OCI-LY7 (cell line): ENCODE results near the gene SLC25A47. TPM values are rescaled to one million over a fixed set of nuclear protein-coding genes. Genes with fewer than 3 reads are reported as not detected.

Experiments used
- BruUV-seq: library from RNA; stranded (reverse); fragments of 400-500 nt; replicated peaks from 2 replicates; lab custom pipeline; 2021; lab: Mats Ljungman, UMichigan
- CTCF ChIA-PET: fragments of 300-600 bp; sonication (Branson Sonifier 250); formaldehyde crosslinking; loops from one replicate; lab custom pipeline; 2022; ENCODE audit warnings: antibody characterized with exemption; ENCODE audit not compliant: unreplicated experiment; lab: Charles Lee
- POLR2A ChIA-PET: fragments of 300-600 bp; sonication (Branson Sonifier 250); formaldehyde crosslinking; loops from one replicate; lab custom pipeline; 2022; ENCODE audit warnings: antibody characterized with exemption; lab: Charles Lee
- DNase-seq: peaks from one replicate; pipeline ENCODE4 v3.0.0-alpha.2; 2015; ENCODE audit warnings: low spot score
- H2AFZ ChIP-seq: fragments of 200-600 bp; sonication (generic), shearing (Covaris generic); 2 replicates; pipeline ENCODE4 v1.6.1; 2014; ENCODE audit warnings: mild to moderate bottlenecking, antibody characterized with exemption, low read length, moderate library complexity
- H3K27ac ChIP-seq: fragments of 200-600 bp; sonication (generic); 2 replicates; pipeline ENCODE4 v1.5.1; 2014; ENCODE audit warnings: mixed run types, low read depth, mild to moderate bottlenecking, moderate library complexity, low read length, inconsistent platforms; ENCODE audit not compliant: poor library complexity, severe bottlenecking
- H3K36me3 ChIP-seq: fragments of 200-600 bp; sonication (generic); 2 replicates; pipeline ENCODE4 v1.6.1; 2014; ENCODE audit warnings: mild to moderate bottlenecking, antibody characterized with exemption, low read length, moderate library complexity, mixed read lengths; ENCODE audit not compliant: insufficient read depth
- H3K4me1 ChIP-seq: fragments of 200-600 bp; sonication (generic); 2 replicates; pipeline ENCODE4 v1.5.1; 2014; ENCODE audit warnings: mild to moderate bottlenecking, low read length; ENCODE audit not compliant: insufficient read depth, poor library complexity, severe bottlenecking
- H3K4me2 ChIP-seq: fragments of 200-600 bp; sonication (generic); 2 replicates; pipeline ENCODE4 v1.6.1; 2014; ENCODE audit warnings: mild to moderate bottlenecking, low read length
- H3K4me3 ChIP-seq: fragments of 200-600 bp; sonication (generic); 2 replicates; pipeline ENCODE4 v1.5.1; 2014; ENCODE audit warnings: mild to moderate bottlenecking, low read depth, low read length; ENCODE audit not compliant: poor library complexity, severe bottlenecking
- H3K79me2 ChIP-seq: fragments of 200-600 bp; sonication (generic); 2 replicates; pipeline ENCODE4 v1.6.1; 2016; ENCODE audit warnings: low read depth, mild to moderate bottlenecking, low read length, moderate library complexity, mixed read lengths; ENCODE audit not compliant: insufficient read depth
- H3K9me2 ChIP-seq: fragments of 200-600 bp; sonication (generic); 2 replicates; pipeline ENCODE4 v1.6.1; 2016; ENCODE audit warnings: mild to moderate bottlenecking, low read length, mixed read lengths; ENCODE audit not compliant: insufficient read depth
- H3K9me3 ChIP-seq: fragments of 200-600 bp; sonication (generic); 2 replicates; pipeline ENCODE4 v1.6.1; 2014; ENCODE audit warnings: mild to moderate bottlenecking, mixed run types, low read length, mixed read lengths
- H4K20me1 ChIP-seq: fragments of 200-600 bp; sonication (generic); 2 replicates; pipeline ENCODE4 v1.6.1; 2014; ENCODE audit warnings: mild to moderate bottlenecking, antibody characterized with exemption, low read length, moderate library complexity, mixed read lengths; ENCODE audit not compliant: insufficient read depth
- CTCF ChIP-seq: fragments of 200-600 bp; sonication (generic); conservative IDR thresholded peaks from 2 replicates; pipeline ENCODE4 v1.5.1; 2014; ENCODE audit warnings: mild to moderate bottlenecking, antibody characterized with exemption, low read length, moderate library complexity, mixed read lengths
- EZH2phosphoT487 ChIP-seq: fragments of 200-600 bp; sonication (generic); IDR thresholded peaks from 2 replicates; pipeline ENCODE4 v1.6.1; 2018; ENCODE audit warnings: low read depth, borderline replicate concordance, mild to moderate bottlenecking, mixed run types, antibody characterized with exemption, low read length, moderate library complexity, mixed read lengths
- intact Hi-C: fragments of 100-400 bp; cut with micrococcal nuclease; formaldehyde crosslinking; loops from one replicate; pipeline ENCODE4 v1.10.0; 2022; ENCODE audit not compliant: unreplicated experiment
- total RNA-seq, 2 experiments: library from RNA; depleted of rRNA in 1 of 2; stranded (reverse); fragments of >200 nt in 1 of 2; shearing (Covaris generic) in 1 of 2; gene quantifications; 2 replicates each; pipeline ENCODE4 v1.2.3, GENCODE V29; 2014 to 2022

SLC25A47 gene
- total RNA-seq, 2 experiments from 2014 or later: 0.44 TPM; not detected in 1

- Histone ChIP-seq H3K9me2 (no peaks in the 10 kb centered on the region), H3K4me1 (no peaks in the 10 kb centered on the region), H3K79me2 (no peaks in the 10 kb centered on the region), H2AFZ (no peak overlapping the region), H3K36me3 (no peaks in the 10 kb centered on the region), H3K4me2 (no peak overlapping the region), H3K4me3 (no peak overlapping the region), H4K20me1 (no peaks in the 10 kb centered on the region), H3K27ac (no peak overlapping the region), H3K9me3 (no peaks in the 10 kb centered on the region)
- no TSS peak for BruUV-seq
- TF ChIP-seq CTCF: no peak
- no peak for TF ChIP-seq EZH2phosphoT487
- POLR2A ChIA-PET: no interaction called here
- intact Hi-C loops: no loop called here
- CTCF ChIA-PET: no interaction called here
- DNase-seq: no peak
These were observed 786 bp downstream of the SLC25A47 start for GRCh38 chr14:100323942-100324307.

DNA sequence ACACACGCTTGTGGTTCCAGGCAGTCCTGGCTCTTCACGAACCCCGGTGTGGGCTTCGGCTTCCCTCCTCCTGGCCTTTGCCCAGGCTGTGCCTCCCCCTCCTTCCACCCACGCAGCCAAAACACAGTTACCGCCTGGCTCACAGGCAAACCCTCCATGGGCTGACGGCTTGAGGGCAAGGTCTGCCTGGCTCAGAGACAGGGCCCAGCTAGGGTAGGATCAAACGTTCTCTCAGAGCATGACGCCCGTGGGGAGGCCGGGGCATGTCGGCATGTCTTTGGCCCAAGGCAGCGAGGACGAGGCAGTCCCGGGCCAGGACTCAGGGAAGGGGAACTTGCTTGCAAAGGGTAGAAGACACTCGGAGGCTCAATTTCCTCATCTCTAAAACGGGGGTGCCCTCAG is 2.1 kb downstream of the SLC25A47 start:
- DNase-seq: no peak
- ChIA-PET CTCF (interaction anchor here (0.6 kb wide), 1 partner anchor 198 kb away, joined by 3 read pairs; no protein-coding TSS in a partner anchor), POLR2A (no interaction called here)
- H2AFZ ChIP-seq: no peak overlapping the region
- H3K36me3 ChIP-seq: no peaks in the 10 kb centered on the region
- intact Hi-C loops: no loop called here
- no peaks in the 10 kb centered on the region for H3K79me2 ChIP-seq
- no peak overlapping the region for H3K27ac ChIP-seq
- H3K4me2 ChIP-seq: no peak overlapping the region
- H4K20me1 ChIP-seq: no peaks in the 10 kb centered on the region
- no peaks in the 10 kb centered on the region for H3K9me3 ChIP-seq
- TF ChIP-seq EZH2phosphoT487: no peak
- no peaks in the 10 kb centered on the region for H3K9me2 ChIP-seq
- H3K4me1 ChIP-seq: no peaks in the 10 kb centered on the region
- BruUV-seq: no TSS peak
- H3K4me3 ChIP-seq: no peak overlapping the region

DNA sequence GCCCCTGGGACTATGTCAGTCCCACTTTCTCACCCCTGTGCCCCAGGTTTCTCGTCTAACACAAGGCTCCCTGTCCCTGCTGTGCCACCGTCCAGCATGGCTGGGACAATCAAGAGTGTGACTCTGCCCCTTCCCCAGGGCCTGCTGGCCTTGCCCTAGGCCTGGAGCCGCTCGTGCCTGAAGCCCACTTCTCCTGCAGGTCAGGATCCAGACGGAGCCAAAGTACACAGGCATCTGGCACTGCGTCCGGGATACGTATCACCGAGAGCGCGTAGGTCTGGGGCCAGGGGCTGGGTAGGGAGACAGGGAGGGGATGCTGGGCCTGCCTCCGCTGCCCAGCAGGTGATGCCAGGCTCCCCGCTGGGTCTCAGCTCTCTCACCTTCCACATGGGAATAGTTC is 2.8 kb downstream of the SLC25A47 start:
- TF ChIP-seq EZH2phosphoT487: no peak
- TF ChIP-seq CTCF: no peak
- intact Hi-C loops: no loop called here
- Histone ChIP-seq H4K20me1 (no peaks in the 10 kb centered on the region), H3K4me1 (no peaks in the 10 kb centered on the region), H3K36me3 (no peaks in the 10 kb centered on the region), H3K9me3 (no peaks in the 10 kb centered on the region), H2AFZ (no peak overlapping the region), H3K4me2 (no peak overlapping the region), H3K9me2 (no peaks in the 10 kb centered on the region), H3K27ac (no peak overlapping the region), H3K79me2 (no peaks in the 10 kb centered on the region), H3K4me3 (no peak overlapping the region)
- BruUV-seq: no TSS peak
- ChIA-PET CTCF (no interaction called here), POLR2A (no interaction called here)
- DNase-seq: no peak
